ENCODE data around the gene IRX6. TPM values are rescaled to one million over a fixed set of nuclear protein-coding genes. Genes with fewer than 3 reads are reported as not detected.

Gene IRX6
- total and polyA plus RNA-seq, 2 experiments from 2014 or later: 0.09 to 0.15 TPM

- Histone ChIP-seq H3K9me3 (ENCODE audit: low read depth) (no peaks in the 10 kb centered on the region), H3K36me3 (no peaks in the 10 kb centered on the region), H3K27me3 (peaks cover 9% of the 10 kb centered on the region), H3K4me1 (ENCODE audit: low read depth) (peaks cover 2% of the 10 kb centered on the region), H3K4me3 (no peak overlapping the region), H3K27ac (no peak overlapping the region)
- no peak for TF ChIP-seq CTCF (IDR thresholded peaks at IDR 0.05; ENCODE audit: low read depth, low read length)
- no peak for DNase-seq (ENCODE audit: low read depth in 1 of 2, low spot score in 1 of 2)
Observed at GRCh38 chr16:55379876-55380390, 55.9 kb downstream of the IRX6 start.

Other genes with a start within 250 kb of the IRX6 start
- 37.5 and 44.3 TPM in 2 replicates for gene MMP2, start 155.0 kb downstream of the IRX6 start, total RNA-seq
- gene MMP2, start 155.0 kb downstream of the IRX6 start, polyA plus RNA-seq: 39.9 and 55.2 TPM in 2 replicates
- 1.5 and 6.2 TPM in 2 replicates for gene LPCAT2, start 184.9 kb downstream of the IRX6 start, total RNA-seq
- 4.0 and 4.4 TPM in 2 replicates for gene LPCAT2, start 184.9 kb downstream of the IRX6 start, polyA plus RNA-seq
- gene CAPNS2, start 242.5 kb downstream of the IRX6 start, total RNA-seq: not detected in 2 replicates
- not detected in 2 replicates for gene CAPNS2, start 242.5 kb downstream of the IRX6 start, polyA plus RNA-seq

All from cardiac muscle cell (in vitro differentiated cells and primary cell).